ENCODE data around the gene ACTR3.
A peak's percentile ranks its signal among the peaks of the same experiment; 100 is the strongest.

Gene ACTR3

GRCh38 chr2:113966171-113966570 is 76.3 kb downstream of the ACTR3 start:
- DNase-seq (ENCODE audit: low spot score), result no peak

GRCh38 chr2:113966832-113967231 is 76.9 kb downstream of the ACTR3 start:
- DNase-seq (ENCODE audit: low spot score), result no peak

GRCh38 chr2:113967272-113967671 is 77.4 kb downstream of the ACTR3 start:
- DNase-seq (ENCODE audit: low spot score), result no peak

- no peak for DNase-seq (ENCODE audit: low spot score)
These were observed 82.9 kb downstream of the ACTR3 start for GRCh38 chr2:113972766-113973165.

- peak; percentile 49 for DNase-seq (ENCODE audit: low spot score)
These were observed 83.9 kb downstream of the ACTR3 start for GRCh38 chr2:113973810-113974209.

- DNase-seq (ENCODE audit: low spot score), result peak; percentile 66
These were observed 84.8 kb downstream of the ACTR3 start for GRCh38 chr2:113974727-113975126.

- DNase-seq (ENCODE audit: low spot score), result no peak
These were observed 86.5 kb downstream of the ACTR3 start for GRCh38 chr2:113976277-113976928.

GRCh38 chr2:113977060-113977659 is 87.3 kb downstream of the ACTR3 start:
- DNase-seq (ENCODE audit: low spot score), result no peak

GRCh38 chr2:113977660-113978523 is 88.0 kb downstream of the ACTR3 start:
- peak; percentile 7 for DNase-seq (ENCODE audit: low spot score)

GRCh38 chr2:113978524-113979190 is 88.8 kb downstream of the ACTR3 start:
- no peak for DNase-seq (ENCODE audit: low spot score)

GRCh38 chr2:113979191-113980128 is 89.6 kb downstream of the ACTR3 start:
- no peak for DNase-seq (ENCODE audit: low spot score)

- DNase-seq (ENCODE audit: low spot score), result no peak
These were observed 91.1 kb downstream of the ACTR3 start for GRCh38 chr2:113980946-113981345.

- DNase-seq (ENCODE audit: low spot score), result no peak
These were observed 91.7 kb downstream of the ACTR3 start for GRCh38 chr2:113981404-113982134.

- no peak for DNase-seq (ENCODE audit: low spot score)
These were observed 95.9 kb downstream of the ACTR3 start for GRCh38 chr2:113985554-113986397.

GRCh38 chr2:113986762-113987290 is 96.9 kb downstream of the ACTR3 start:
- no peak for DNase-seq (ENCODE audit: low spot score)

GRCh38 chr2:113992090-113992489 is 102.2 kb downstream of the ACTR3 start:
- DNase-seq (ENCODE audit: low spot score), result no peak

GRCh38 chr2:113996671-113997594 is 107.0 kb downstream of the ACTR3 start:
- DNase-seq (ENCODE audit: low spot score), result no peak

GRCh38 chr2:114001152-114001551 is 111.3 kb downstream of the ACTR3 start:
- no peak for DNase-seq (ENCODE audit: low spot score)

Data from cerebellar cortex (tissue), 1 donor.